Neural cell (in vitro differentiated cells): Measurements from ENCODE around the gene ENOX1. TPM values are rescaled to one million over a fixed set of nuclear protein-coding genes. Genes with fewer than 3 reads are reported as not detected.

Experiments
- H2AFZ ChIP-seq: fragments of 200-600, 300-800 bp; sonication (generic), shearing (Covaris generic); 2 replicates; pipeline ENCODE4 v1.6.0; 2014; ENCODE audit warnings: low read depth, mild to moderate bottlenecking, antibody characterized with exemption, low read length, moderate library complexity
- H3F3A ChIP-seq: fragments of 200-600 bp; shearing (Covaris generic); 2 replicates; pipeline ENCODE4 v1.6.1; 2016; ENCODE audit warnings: mild to moderate bottlenecking, moderate library complexity, mixed read lengths, antibody characterized with exemption, low read length; ENCODE audit not compliant: insufficient read depth, poor library complexity, severe bottlenecking
- H3K27ac ChIP-seq: fragments of 200-600, 300-800 bp; sonication (generic), shearing (Covaris generic); 2 replicates; pipeline ENCODE4 v1.5.1; 2014; ENCODE audit warnings: mild to moderate bottlenecking, low read length, moderate library complexity
- H3K27me3 ChIP-seq: fragments of 300-800, 200-600 bp; sonication (generic), shearing (Covaris generic); 2 replicates; pipeline ENCODE4 v1.6.0; 2014; ENCODE audit warnings: mild to moderate bottlenecking, low read depth, low read length, moderate library complexity; ENCODE audit not compliant: insufficient read depth
- H3K36me3 ChIP-seq: fragments of 300-800, 200-600 bp; sonication (generic), shearing (Covaris generic); 2 replicates; pipeline ENCODE4 v1.5.1; 2014; ENCODE audit warnings: mild to moderate bottlenecking, antibody characterized with exemption, low read length, moderate library complexity; ENCODE audit not compliant: insufficient read depth
- H3K4me2 ChIP-seq: fragments of 300-800, 200-600 bp; sonication (generic), shearing (Covaris generic); 2 replicates; pipeline ENCODE4 v1.6.0; 2014; ENCODE audit warnings: mild to moderate bottlenecking, low read length
- H3K4me3 ChIP-seq: fragments of 300-800, 200-600 bp; sonication (generic), shearing (Covaris generic); 2 replicates; pipeline ENCODE4 v1.5.1; 2014; ENCODE audit warnings: mild to moderate bottlenecking, low read length, moderate library complexity
- H3K79me2 ChIP-seq: fragments of 200-600 bp; shearing (Covaris generic); replicated peaks from 2 replicates; pipeline ENCODE4 v1.6.0; 2014; ENCODE audit warnings: mild to moderate bottlenecking, low read length, moderate library complexity; ENCODE audit not compliant: insufficient read depth
- H3K9ac ChIP-seq: fragments of 300-800, 200-600 bp; sonication (generic), shearing (Covaris generic); 2 replicates; pipeline ENCODE4 v1.6.1; 2016; ENCODE audit warnings: mild to moderate bottlenecking, low read length, mixed read lengths
- H3K9me2 ChIP-seq: fragments of 200-600 bp; shearing (Covaris generic); 2 replicates; pipeline ENCODE4 v1.6.1; 2016; ENCODE audit warnings: mild to moderate bottlenecking, low read length, mixed read lengths; ENCODE audit not compliant: insufficient read depth
- H3K9me3 ChIP-seq: fragments of 200-600, 300-800 bp; sonication (generic), shearing (Covaris generic); 2 replicates; pipeline ENCODE4 v1.6.1; 2016; ENCODE audit warnings: mild to moderate bottlenecking, mixed run types, low read length, moderate library complexity, mixed read lengths
- H4K20me1 ChIP-seq: fragments of 200-600 bp; shearing (Covaris generic); 2 replicates; pipeline ENCODE4 v1.6.1; 2016; ENCODE audit warnings: mild to moderate bottlenecking, mixed run types; ENCODE audit not compliant: insufficient read depth
- EP300 ChIP-seq: fragments of 450-650 bp; conservative IDR thresholded peaks from 2 replicates; pipeline ENCODE4 v1.6.1; 2014; ENCODE audit warnings: antibody characterized with exemption, mild to moderate bottlenecking, moderate library complexity; ENCODE audit not compliant: poor library complexity, severe bottlenecking
- EZH2 ChIP-seq: fragments of 200-600, 300-800 bp; shearing (Covaris generic), sonication (generic); IDR thresholded peaks from 2 replicates; pipeline ENCODE4 v1.6.1; 2014; ENCODE audit warnings: antibody characterized with exemption, low read length, borderline replicate concordance, mild to moderate bottlenecking; ENCODE audit not compliant: insufficient read depth, poor library complexity, severe bottlenecking
- MXI1 ChIP-seq: fragments of 450-650 bp; conservative IDR thresholded peaks from 2 replicates; pipeline ENCODE4 v1.6.1; 2014; ENCODE audit warnings: antibody characterized with exemption, mild to moderate bottlenecking; ENCODE audit not compliant: poor library complexity, severe bottlenecking
- POLR2AphosphoS5 ChIP-seq: IDR thresholded peaks from 2 replicates; pipeline ENCODE4 v1.6.1; 2012
- RAD21 ChIP-seq: fragments of 450-650 bp; conservative IDR thresholded peaks from 2 replicates; pipeline ENCODE4 v1.6.1; 2014; ENCODE audit warnings: antibody characterized with exemption, mild to moderate bottlenecking, moderate library complexity
- SMC3 ChIP-seq: fragments of 450-650 bp; conservative IDR thresholded peaks from 2 replicates; pipeline ENCODE4 v1.6.1; 2014; ENCODE audit warnings: antibody characterized with exemption, mild to moderate bottlenecking, moderate library complexity; ENCODE audit not compliant: poor library complexity
- TAF1 ChIP-seq: IDR thresholded peaks from 2 replicates; pipeline ENCODE4 v1.6.1; 2012; ENCODE audit warnings: low read depth
- polyA plus RNA-seq: library from polyadenylated mRNA; depleted of rRNA; stranded (reverse); fragments of >200 nt; gene quantifications from 2 replicates; pipeline ENCODE4 v1.2.3, GENCODE V29; 2014
- TF ChIP-seq, protein P1 (sequence below): IDR thresholded peaks from 2 replicates; pipeline ENCODE4 v1.6.1; 2012; ENCODE audit warnings: borderline replicate concordance
- TF ChIP-seq, protein P2 (sequence below): fragments of 450-650 bp; IDR thresholded peaks from 2 replicates; pipeline ENCODE4 v1.5.1; 2014; ENCODE audit warnings: antibody characterized with exemption, mild to moderate bottlenecking, moderate library complexity; ENCODE audit not compliant: poor library complexity, severe bottlenecking

ENOX1 gene
- polyA plus RNA-seq, 1 donor from 2014 or later = 42.6 TPM

GRCh38 chr13:43764349-43764748 lies 22.4 kb downstream of the ENOX1 start:
- Histone ChIP-seq H3K36me3 (peaks cover 3% of the 10 kb centered on the region), H4K20me1 (no peaks in the 10 kb centered on the region), H3K9me3 (no peaks in the 10 kb centered on the region), H3K4me3 (no peak overlapping the region), H3K9ac (no peak overlapping the region), H3K9me2 (no peaks in the 10 kb centered on the region), H3K27me3 (no peaks in the 10 kb centered on the region), H2AFZ (no peak overlapping the region), H3K79me2 (peaks cover 30% of the 10 kb centered on the region), H3K27ac (no peak overlapping the region), H3K4me2 (no peak overlapping the region), H3F3A (no peaks in the 10 kb centered on the region)
- no peak for TF ChIP-seq MXI1
- no peak for TF ChIP-seq EZH2
- TF ChIP-seq, protein P1, sequence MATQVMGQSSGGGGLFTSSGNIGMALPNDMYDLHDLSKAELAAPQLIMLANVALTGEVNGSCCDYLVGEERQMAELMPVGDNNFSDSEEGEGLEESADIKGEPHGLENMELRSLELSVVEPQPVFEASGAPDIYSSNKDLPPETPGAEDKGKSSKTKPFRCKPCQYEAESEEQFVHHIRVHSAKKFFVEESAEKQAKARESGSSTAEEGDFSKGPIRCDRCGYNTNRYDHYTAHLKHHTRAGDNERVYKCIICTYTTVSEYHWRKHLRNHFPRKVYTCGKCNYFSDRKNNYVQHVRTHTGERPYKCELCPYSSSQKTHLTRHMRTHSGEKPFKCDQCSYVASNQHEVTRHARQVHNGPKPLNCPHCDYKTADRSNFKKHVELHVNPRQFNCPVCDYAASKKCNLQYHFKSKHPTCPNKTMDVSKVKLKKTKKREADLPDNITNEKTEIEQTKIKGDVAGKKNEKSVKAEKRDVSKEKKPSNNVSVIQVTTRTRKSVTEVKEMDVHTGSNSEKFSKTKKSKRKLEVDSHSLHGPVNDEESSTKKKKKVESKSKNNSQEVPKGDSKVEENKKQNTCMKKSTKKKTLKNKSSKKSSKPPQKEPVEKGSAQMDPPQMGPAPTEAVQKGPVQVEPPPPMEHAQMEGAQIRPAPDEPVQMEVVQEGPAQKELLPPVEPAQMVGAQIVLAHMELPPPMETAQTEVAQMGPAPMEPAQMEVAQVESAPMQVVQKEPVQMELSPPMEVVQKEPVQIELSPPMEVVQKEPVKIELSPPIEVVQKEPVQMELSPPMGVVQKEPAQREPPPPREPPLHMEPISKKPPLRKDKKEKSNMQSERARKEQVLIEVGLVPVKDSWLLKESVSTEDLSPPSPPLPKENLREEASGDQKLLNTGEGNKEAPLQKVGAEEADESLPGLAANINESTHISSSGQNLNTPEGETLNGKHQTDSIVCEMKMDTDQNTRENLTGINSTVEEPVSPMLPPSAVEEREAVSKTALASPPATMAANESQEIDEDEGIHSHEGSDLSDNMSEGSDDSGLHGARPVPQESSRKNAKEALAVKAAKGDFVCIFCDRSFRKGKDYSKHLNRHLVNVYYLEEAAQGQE = no peak
- TF ChIP-seq RAD21 = no peak
- TF ChIP-seq TAF1 = no peak
- no peak for TF ChIP-seq POLR2AphosphoS5
- no peak for TF ChIP-seq SMC3
- TF ChIP-seq, protein P2, sequence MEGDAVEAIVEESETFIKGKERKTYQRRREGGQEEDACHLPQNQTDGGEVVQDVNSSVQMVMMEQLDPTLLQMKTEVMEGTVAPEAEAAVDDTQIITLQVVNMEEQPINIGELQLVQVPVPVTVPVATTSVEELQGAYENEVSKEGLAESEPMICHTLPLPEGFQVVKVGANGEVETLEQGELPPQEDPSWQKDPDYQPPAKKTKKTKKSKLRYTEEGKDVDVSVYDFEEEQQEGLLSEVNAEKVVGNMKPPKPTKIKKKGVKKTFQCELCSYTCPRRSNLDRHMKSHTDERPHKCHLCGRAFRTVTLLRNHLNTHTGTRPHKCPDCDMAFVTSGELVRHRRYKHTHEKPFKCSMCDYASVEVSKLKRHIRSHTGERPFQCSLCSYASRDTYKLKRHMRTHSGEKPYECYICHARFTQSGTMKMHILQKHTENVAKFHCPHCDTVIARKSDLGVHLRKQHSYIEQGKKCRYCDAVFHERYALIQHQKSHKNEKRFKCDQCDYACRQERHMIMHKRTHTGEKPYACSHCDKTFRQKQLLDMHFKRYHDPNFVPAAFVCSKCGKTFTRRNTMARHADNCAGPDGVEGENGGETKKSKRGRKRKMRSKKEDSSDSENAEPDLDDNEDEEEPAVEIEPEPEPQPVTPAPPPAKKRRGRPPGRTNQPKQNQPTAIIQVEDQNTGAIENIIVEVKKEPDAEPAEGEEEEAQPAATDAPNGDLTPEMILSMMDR = no peak
- no peak for TF ChIP-seq EP300

DNA sequence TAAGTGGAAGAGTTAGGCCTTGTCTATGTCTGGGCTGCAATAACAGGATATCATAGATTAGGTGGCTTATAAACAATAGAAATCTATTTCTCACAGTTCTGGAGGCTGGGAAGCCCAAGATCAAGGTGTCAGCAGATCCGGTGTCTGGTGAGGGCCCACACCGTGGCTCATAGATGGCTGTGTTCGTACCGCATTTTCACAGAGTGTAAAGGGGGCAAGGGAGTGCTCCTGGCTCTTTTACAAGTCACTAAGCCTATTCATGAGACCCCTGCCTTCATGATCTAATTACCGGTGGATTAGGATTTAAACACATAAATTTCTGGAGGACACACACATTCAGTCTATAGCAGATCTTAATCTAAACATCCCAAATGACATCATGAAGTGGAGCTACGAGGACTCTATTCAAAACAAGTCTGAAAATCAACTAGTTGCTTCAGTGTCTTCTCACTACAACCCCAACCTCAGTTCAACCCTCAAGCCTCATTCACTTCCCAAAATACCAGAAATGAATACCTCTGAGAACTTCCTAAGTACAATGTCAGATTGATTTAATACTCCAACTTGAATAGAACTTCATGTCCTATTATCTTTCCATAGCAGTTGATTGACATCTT lies 23.5 kb downstream of the ENOX1 start:
- H3K79me2 ChIP-seq = peaks cover 25% of the 10 kb centered on the region
- TF ChIP-seq, protein P2 = no peak
- no peak for TF ChIP-seq TAF1
- no peak for TF ChIP-seq EZH2
- TF ChIP-seq MXI1 = no peak
- TF ChIP-seq RAD21 = no peak
- no peaks in the 10 kb centered on the region for H3K27me3 ChIP-seq
- H3F3A ChIP-seq = no peaks in the 10 kb centered on the region
- H3K27ac ChIP-seq = no peak overlapping the region
- no peak overlapping the region for H3K4me3 ChIP-seq
- H3K9me3 ChIP-seq = no peaks in the 10 kb centered on the region
- H3K4me2 ChIP-seq = no peak overlapping the region
- H4K20me1 ChIP-seq = no peaks in the 10 kb centered on the region
- H3K9ac ChIP-seq = no peak overlapping the region
- H3K36me3 ChIP-seq = peaks cover 3% of the 10 kb centered on the region
- no peak overlapping the region for H2AFZ ChIP-seq
- H3K9me2 ChIP-seq = no peaks in the 10 kb centered on the region
